H9 (cell line): ENCODE data around the gene TMTC1. TPM values are rescaled to one million over a fixed set of nuclear protein-coding genes. Genes with fewer than 3 reads are reported as not detected.

Experiments
- DNase-seq: peaks from one replicate; pipeline ENCODE4 v3.0.0-alpha.2; 2017
- H2AFZ ChIP-seq: one replicate; pipeline ENCODE4 v1.6.1; 2013; ENCODE audit warnings: mild to moderate bottlenecking, low read length, control low read depth, moderate library complexity
- H2AK5ac ChIP-seq: 2 replicates; pipeline ENCODE4 v1.6.1; 2013; ENCODE audit warnings: low read length, control low read depth, mixed read lengths; ENCODE audit not compliant: insufficient read length
- H2BK120ac ChIP-seq: one replicate; pipeline ENCODE4 v1.6.1; 2013; ENCODE audit warnings: low read depth, mild to moderate bottlenecking, low read length, control low read depth, inconsistent platforms; ENCODE audit not compliant: poor library complexity, severe bottlenecking
- H2BK12ac ChIP-seq: 2 replicates; pipeline ENCODE4 v1.6.1; 2013; ENCODE audit warnings: low read length, control low read depth, mixed read lengths, low read depth; ENCODE audit not compliant: insufficient read length
- H2BK15ac ChIP-seq: 2 replicates; pipeline ENCODE4 v1.6.1; 2013; ENCODE audit warnings: low read depth, low read length, control low read depth
- H2BK20ac ChIP-seq: one replicate; pipeline ENCODE4 v1.6.1; 2013; ENCODE audit warnings: low read depth, mild to moderate bottlenecking, low read length, control low read depth, inconsistent platforms; ENCODE audit not compliant: poor library complexity, severe bottlenecking
- H2BK5ac ChIP-seq: 2 replicates; pipeline ENCODE4 v1.6.1; 2013; ENCODE audit warnings: low read length, control low read depth, mixed read lengths; ENCODE audit not compliant: insufficient read length
- H3K14ac ChIP-seq: 2 replicates; pipeline ENCODE4 v1.6.1; 2013; ENCODE audit warnings: low read length, control low read depth; ENCODE audit not compliant: insufficient read depth
- H3K18ac ChIP-seq: 2 replicates; pipeline ENCODE4 v1.6.1; 2013; ENCODE audit warnings: low read depth, mild to moderate bottlenecking, mixed read lengths, low read length, control low read depth; ENCODE audit not compliant: insufficient read length
- H3K23ac ChIP-seq: 2 replicates; pipeline ENCODE4 v1.6.1; 2013; ENCODE audit warnings: low read length, control low read depth, mixed read lengths, low read depth; ENCODE audit not compliant: insufficient read length
- H3K23me2 ChIP-seq: 2 replicates; pipeline ENCODE4 v1.6.1; 2013; ENCODE audit warnings: low read depth, mild to moderate bottlenecking, mixed read lengths, low read length, control low read depth; ENCODE audit not compliant: insufficient read length, poor library complexity, severe bottlenecking
- H3K27ac ChIP-seq: 2 replicates; pipeline ENCODE4 v1.5.1; 2013; ENCODE audit warnings: low read length, control low read depth, mixed read lengths, low read depth; ENCODE audit not compliant: insufficient read length
- H3K27me3 ChIP-seq: 2 replicates; pipeline ENCODE4 v1.6.1; 2013; ENCODE audit warnings: low read length, control low read depth, inconsistent platforms; ENCODE audit not compliant: insufficient read depth
- H3K4ac ChIP-seq: 2 replicates; pipeline ENCODE4 v1.6.1; 2013; ENCODE audit warnings: low read depth, mild to moderate bottlenecking, control low read depth, inconsistent platforms, low read length, moderate library complexity
- H3K4me1 ChIP-seq: 2 replicates; pipeline ENCODE4 v1.6.1; 2013; ENCODE audit warnings: low read length, control low read depth, inconsistent platforms; ENCODE audit not compliant: insufficient read depth
- H3K4me2 ChIP-seq: 2 replicates; pipeline ENCODE4 v1.6.1; 2013; ENCODE audit warnings: low read length, control low read depth, mixed read lengths; ENCODE audit not compliant: insufficient read length, insufficient read depth
- H3K56ac ChIP-seq: 2 replicates; pipeline ENCODE4 v1.6.1; 2013; ENCODE audit warnings: low read depth, mild to moderate bottlenecking, mixed read lengths, low read length, control low read depth; ENCODE audit not compliant: insufficient read length
- H3K79me1 ChIP-seq: 2 replicates; pipeline ENCODE4 v1.6.1; 2013; ENCODE audit warnings: low read depth, mild to moderate bottlenecking, moderate library complexity, low read length, control low read depth, inconsistent platforms; ENCODE audit not compliant: insufficient read depth, poor library complexity, severe bottlenecking
- H3K79me2 ChIP-seq: 2 replicates; pipeline ENCODE4 v1.6.1; 2013; ENCODE audit warnings: low read length, control low read depth, inconsistent platforms; ENCODE audit not compliant: insufficient read depth
- H3K9ac ChIP-seq: 2 replicates; pipeline ENCODE4 v1.6.1; 2013; ENCODE audit warnings: low read length, control low read depth, mixed read lengths; ENCODE audit not compliant: insufficient read length; ENCODE audit errors: extremely low read depth
- H3K9me3 ChIP-seq: one replicate; pipeline ENCODE4 v1.6.1; 2013; ENCODE audit warnings: low read depth, low read length, inconsistent platforms; ENCODE audit not compliant: control insufficient read depth
- H3T11ph ChIP-seq: one replicate; pipeline ENCODE4 v1.6.1; 2013; ENCODE audit warnings: mild to moderate bottlenecking, low read length, control low read depth, inconsistent platforms
- H4K20me1 ChIP-seq: one replicate; pipeline ENCODE4 v1.6.1; 2013; ENCODE audit not compliant: control insufficient read depth, insufficient read length, insufficient read depth
- H4K5ac ChIP-seq: 2 replicates; pipeline ENCODE4 v1.6.1; 2013; ENCODE audit warnings: low read depth, mild to moderate bottlenecking, mixed read lengths, low read length, control low read depth; ENCODE audit not compliant: insufficient read length
- H4K8ac ChIP-seq: replicated peaks from 2 replicates; pipeline ENCODE4 v1.6.1; 2013; ENCODE audit warnings: low read length, control low read depth, mixed read lengths, low read depth; ENCODE audit not compliant: insufficient read length
- H4K91ac ChIP-seq: 2 replicates; pipeline ENCODE4 v1.6.1; 2013; ENCODE audit warnings: low read depth, mild to moderate bottlenecking, moderate library complexity, mixed read lengths, low read length, control low read depth; ENCODE audit not compliant: insufficient read length
- H3K27ac Mint-ChIP-seq, 3 experiments: 2 replicates in 2 of 3; 3 replicates in 1 of 3; pipeline ENCODE4 v1.8.0; 2020 to 2021; ENCODE audit warnings: mixed read lengths in 3 of 3, mild to moderate bottlenecking in 1 of 3, moderate library complexity in 1 of 3
- H3K27me3 Mint-ChIP-seq: 2 replicates; pipeline ENCODE4 v1.8.0; 2021; ENCODE audit warnings: low read depth, mild to moderate bottlenecking, moderate library complexity, mixed read lengths
- H3K36me3 Mint-ChIP-seq, 3 experiments: 2 replicates in 2 of 3; 3 replicates in 1 of 3; pipeline ENCODE4 v1.8.0; 2020 to 2021; ENCODE audit warnings: low read depth in 3 of 3, mixed read lengths in 3 of 3; ENCODE audit not compliant: insufficient read depth in 1 of 3
- H3K4me1 Mint-ChIP-seq, 2 experiments: 2 replicates each; pipeline ENCODE4 v1.8.0; 2020; ENCODE audit warnings: mixed read lengths in 2 of 2
- H3K4me3 Mint-ChIP-seq, 2 experiments: 2 replicates in 1 of 2; 3 replicates in 1 of 2; pipeline ENCODE4 v1.8.0; 2020 to 2021; ENCODE audit warnings: mild to moderate bottlenecking in 2 of 2, mixed read lengths in 2 of 2, moderate library complexity in 1 of 2
- H3K9me3 Mint-ChIP-seq, 2 experiments: 2 replicates in 1 of 2; 3 replicates in 1 of 2; pipeline ENCODE4 v1.8.0; 2020; ENCODE audit warnings: mild to moderate bottlenecking in 2 of 2, mixed read lengths in 2 of 2, moderate library complexity in 1 of 2
- CTCF ChIP-seq: fragments of 200-600 bp; sonication (generic); conservative IDR thresholded peaks from 3 replicates; pipeline ENCODE4 v1.8.0; 2021; ENCODE audit warnings: antibody characterized with exemption, mild to moderate bottlenecking
- WGBS: extraction: QIAGEN DNeasy Blood & Tissue Kit; methylation state at CpG from one replicate; pipeline ENCODE4 v1.1.7; 2013; ENCODE audit warnings: missing lambda C conversion rate, low lambda C conversion rate, mixed read lengths; ENCODE audit not compliant: insufficient read length; ENCODE audit errors: extremely low coverage; 5-methylcytosine and 5-hydroxymethylcytosine counted together
- total RNA-seq: library from RNA; stranded (reverse); gene quantifications from 2 replicates; pipeline ENCODE4 v1.2.1, GENCODE V29; 2021

The TMTC1 gene
- total RNA-seq, 1 experiment from 2014 or later = 16.1 TPM

DNA sequence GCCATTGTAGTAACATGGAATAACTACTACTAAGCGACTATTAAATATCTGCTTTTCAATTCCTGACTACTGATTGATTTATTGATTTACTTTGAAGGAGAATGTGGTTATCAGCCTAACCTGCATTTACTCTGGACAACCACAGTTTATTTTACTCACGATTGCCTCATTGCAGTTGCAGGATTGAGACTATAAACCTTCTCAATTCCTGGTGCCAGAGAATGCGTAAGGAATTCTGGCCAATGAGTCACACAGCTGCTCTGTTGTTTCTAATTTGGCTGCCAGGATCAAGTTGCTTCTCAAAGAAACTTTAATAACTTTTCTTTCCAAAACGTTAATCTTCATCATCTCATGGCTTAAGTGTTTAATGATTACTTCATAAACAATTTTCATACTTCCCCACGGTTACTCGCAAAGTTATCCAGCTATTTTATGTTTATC lies 13.1 kb upstream of the TMTC1 start:
- H3K14ac ChIP-seq = no peak overlapping the region
- H3K27ac ChIP-seq = no peak overlapping the region
- H3K79me2 ChIP-seq = no peaks in the 10 kb centered on the region
- no peak for TF ChIP-seq CTCF
- H2BK15ac ChIP-seq = no peak overlapping the region
- H2BK20ac ChIP-seq = no peak overlapping the region
- no peak for DNase-seq
- no peak overlapping the region for H2BK12ac ChIP-seq
- peaks cover 36 to 49% of the 10 kb centered on the region in 2 experiments for H3K4me1 Mint-ChIP-seq
- H3K23ac ChIP-seq = no peak overlapping the region
- H4K5ac ChIP-seq = no peak overlapping the region
- H2AFZ ChIP-seq = no peak overlapping the region
- no peak overlapping the region for H3K4me3 Mint-ChIP-seq
- H3K9me3 ChIP-seq = peaks cover 18% of the 10 kb centered on the region
- peak overlapping the region in 2 of 3 experiments; percentile 7 to 39; a peak in 1 of 7 replicates for H3K27ac Mint-ChIP-seq
- H3K9me3 Mint-ChIP-seq = peaks cover 10 to 14% of the 10 kb centered on the region in 2 experiments
- H3K36me3 Mint-ChIP-seq = peaks cover 6 to 10% (median 9%) of the 10 kb centered on the region in 3 experiments
- H4K20me1 ChIP-seq = no peaks in the 10 kb centered on the region
- no peak overlapping the region for H2BK120ac ChIP-seq
- H4K8ac ChIP-seq = no peak overlapping the region
- no peak overlapping the region for H3K18ac ChIP-seq
- no peak overlapping the region for H3K56ac ChIP-seq
- no peak overlapping the region for H2BK5ac ChIP-seq
- H2AK5ac ChIP-seq = no peak overlapping the region
- H3K27me3 ChIP-seq = no peaks in the 10 kb centered on the region
- H3K4ac ChIP-seq = no peak overlapping the region
- 100% methylated on average over 1 of the region's 6 CpGs for WGBS
- H3K27me3 Mint-ChIP-seq = peaks cover 4% of the 10 kb centered on the region; the same call in 1 of the 2 replicates
- no peak overlapping the region for H3K9ac ChIP-seq
- H3K23me2 ChIP-seq = no peaks in the 10 kb centered on the region
- H3K4me1 ChIP-seq = 0 out of 2 replicates have a peak, but pooled peaks cover 3% of the 10 kb centered on the region
- H3K4me2 ChIP-seq = no peak overlapping the region
- H4K91ac ChIP-seq = no peak overlapping the region
- no peak overlapping the region for H3T11ph ChIP-seq
- no peaks in the 10 kb centered on the region for H3K79me1 ChIP-seq
